NCI-H2171 (cell line): ENCODE data around the gene DUOXA2.
"Not testable (repeated sequence)": the region's sequence is repeated elsewhere in the genome, so short reads cannot be mapped to it uniquely, and the experiment has no call there.

ENCODE experiments used
- DNase-seq: peaks from one replicate; lab custom pipeline; 2025; lab: John Stamatoyannopoulos, UW

Gene DUOXA2

GRCh38 chr15:45095661-45096060 lies 18.5 kb upstream of the DUOXA2 start:
- DNase-seq = no peak

- DNase-seq = no peak
These were observed 16.7 kb upstream of the DUOXA2 start for GRCh38 chr15:45097466-45097865.

GRCh38 chr15:45099549-45100165 lies 14.5 kb upstream of the DUOXA2 start:
- DNase-seq = no peak

- DNase-seq = no peak
These were observed 13.1 kb upstream of the DUOXA2 start for GRCh38 chr15:45100884-45101625.

- DNase-seq = no peak
These were observed 12.4 kb upstream of the DUOXA2 start for GRCh38 chr15:45101749-45102148.

- DNase-seq = no peak
These were observed 11.9 kb upstream of the DUOXA2 start for GRCh38 chr15:45102226-45102625.

- DNase-seq = not testable (repeated sequence)
These were observed 10.0 kb upstream of the DUOXA2 start for GRCh38 chr15:45104170-45104569.

- DNase-seq = no peak
These were observed 8.5 kb upstream of the DUOXA2 start for GRCh38 chr15:45105586-45105985.

GRCh38 chr15:45106002-45106790 lies 7.9 kb upstream of the DUOXA2 start:
- DNase-seq = no peak

GRCh38 chr15:45107941-45108630 lies 6.0 kb upstream of the DUOXA2 start:
- no peak for DNase-seq

- DNase-seq = no peak
These were observed 3.8 kb upstream of the DUOXA2 start for GRCh38 chr15:45110256-45110820.

GRCh38 chr15:45111390-45112142 lies 2.6 kb upstream of the DUOXA2 start:
- no peak for DNase-seq

- no peak for DNase-seq
These were observed 2.0 kb upstream of the DUOXA2 start for GRCh38 chr15:45112143-45112590.

GRCh38 chr15:45112591-45113379 lies 1.3 kb upstream of the DUOXA2 start:
- peak; percentile 44 for DNase-seq

- no peak for DNase-seq
These were observed 641 bp upstream of the DUOXA2 start for GRCh38 chr15:45113380-45113990.

- no peak for DNase-seq
These were observed 592 bp downstream of the DUOXA2 start for GRCh38 chr15:45114751-45115085.

- no peak for DNase-seq
These were observed 1.2 kb downstream of the DUOXA2 start for GRCh38 chr15:45115312-45115820.

- DNase-seq = no peak
These were observed 1.9 kb downstream of the DUOXA2 start for GRCh38 chr15:45116006-45116481.

- no peak for DNase-seq
These were observed 2.6 kb downstream of the DUOXA2 start for GRCh38 chr15:45116482-45117307.
